PC-9 (cell line): ENCODE measurements around the gene ATP10A. TPM values are rescaled to one million over a fixed set of nuclear protein-coding genes. Genes with fewer than 3 reads are reported as not detected.

Source experiments
- BruUV-seq: library from RNA; stranded (reverse); fragments of 400-500 nt; replicated peaks from 2 replicates; lab custom pipeline; 2021; lab: Mats Ljungman, UMichigan
- CTCF ChIA-PET: fragments of 300-600 bp; sonication (Branson Sonifier 250); formaldehyde crosslinking; loops from one replicate; lab custom pipeline; 2022; ENCODE audit warnings: antibody characterized with exemption; lab: Charles Lee
- POLR2A ChIA-PET: fragments of 300-600 bp; sonication (Branson Sonifier 250); formaldehyde crosslinking; loops from one replicate; lab custom pipeline; 2022; ENCODE audit warnings: antibody characterized with exemption; ENCODE audit not compliant: unreplicated experiment; lab: Charles Lee
- DNase-seq, 2 experiments: peaks; one replicate each; pipeline versions ENCODE4 v3.0.0 to v3.0.0-alpha.2; 2015 to 2022; ENCODE audit warnings: mixed read lengths in 1 of 2
- H2AFZ ChIP-seq: fragments of 200-600 bp; sonication (generic); 2 replicates; pipeline ENCODE4 v1.8.1; 2017; ENCODE audit warnings: antibody characterized with exemption
- H3F3A ChIP-seq: fragments of 200-600 bp; sonication (generic); 2 replicates; pipeline ENCODE4 v1.8.1; 2017; ENCODE audit warnings: antibody characterized with exemption, mild to moderate bottlenecking, low read depth; ENCODE audit not compliant: insufficient read depth
- H3K27ac ChIP-seq: fragments of 200-600 bp; sonication (generic); 2 replicates; pipeline ENCODE4 v1.6.1; 2016; ENCODE audit warnings: mixed run types
- H3K27me3 ChIP-seq: fragments of 200-600 bp; sonication (generic); 2 replicates; pipeline ENCODE4 v1.6.1; 2016; ENCODE audit warnings: low read depth, mixed run types; ENCODE audit not compliant: insufficient read depth
- H3K36me3 ChIP-seq: fragments of 200-600 bp; sonication (generic); 2 replicates; pipeline ENCODE4 v1.6.1; 2016; ENCODE audit warnings: low read depth, mixed run types
- H3K4me1 ChIP-seq: fragments of 200-600 bp; sonication (generic); replicated peaks from 2 replicates; pipeline ENCODE4 v1.6.1; 2016; ENCODE audit warnings: mixed run types; ENCODE audit not compliant: insufficient read depth
- H3K4me2 ChIP-seq: fragments of 200-600 bp; sonication (generic); 2 replicates; pipeline ENCODE4 v1.6.1; 2017; ENCODE audit warnings: mixed run types
- H3K4me3 ChIP-seq: fragments of 200-600 bp; sonication (generic); 2 replicates; pipeline ENCODE4 v1.6.1; 2016; ENCODE audit warnings: mixed run types
- H3K79me2 ChIP-seq: fragments of 200-600 bp; sonication (generic); 2 replicates; pipeline ENCODE4 v1.6.1; 2017; ENCODE audit warnings: low read depth, mixed run types
- H3K9me2 ChIP-seq: fragments of 200-600 bp; sonication (generic); 2 replicates; pipeline ENCODE4 v1.8.1; 2017; ENCODE audit warnings: mild to moderate bottlenecking; ENCODE audit not compliant: insufficient read depth
- H3K9me3 ChIP-seq: fragments of 200-600 bp; sonication (generic); 2 replicates; pipeline ENCODE4 v1.8.1; 2016; ENCODE audit warnings: low read depth; ENCODE audit not compliant: insufficient read depth
- H4K20me1 ChIP-seq: fragments of 200-600 bp; sonication (generic); 2 replicates; pipeline ENCODE4 v1.8.1; 2017; ENCODE audit not compliant: insufficient read depth
- EZH2 ChIP-seq: fragments of 200-600 bp; sonication (generic); IDR thresholded peaks from 2 replicates; pipeline ENCODE4 v1.8.0; 2017; ENCODE audit warnings: antibody characterized with exemption, low read depth
- intact Hi-C: fragments of 100-400 bp; cut with micrococcal nuclease; formaldehyde crosslinking; loops from one replicate; pipeline ENCODE4 v1.10.0; 2022; ENCODE audit not compliant: unreplicated experiment
- total RNA-seq: library from RNA; stranded (reverse); gene quantifications from 2 replicates; pipeline ENCODE4 v1.2.3, GENCODE V29; 2021
- TF ChIP-seq, protein P1 (sequence below): fragments of 200-600 bp; sonication (generic); conservative IDR thresholded peaks from 2 replicates; pipeline ENCODE4 v1.6.1; 2017; ENCODE audit warnings: mixed run types, antibody characterized with exemption, mild to moderate bottlenecking, moderate library complexity

Gene ATP10A
- total RNA-seq, 1 experiment from 2014 or later, result not detected

DNA sequence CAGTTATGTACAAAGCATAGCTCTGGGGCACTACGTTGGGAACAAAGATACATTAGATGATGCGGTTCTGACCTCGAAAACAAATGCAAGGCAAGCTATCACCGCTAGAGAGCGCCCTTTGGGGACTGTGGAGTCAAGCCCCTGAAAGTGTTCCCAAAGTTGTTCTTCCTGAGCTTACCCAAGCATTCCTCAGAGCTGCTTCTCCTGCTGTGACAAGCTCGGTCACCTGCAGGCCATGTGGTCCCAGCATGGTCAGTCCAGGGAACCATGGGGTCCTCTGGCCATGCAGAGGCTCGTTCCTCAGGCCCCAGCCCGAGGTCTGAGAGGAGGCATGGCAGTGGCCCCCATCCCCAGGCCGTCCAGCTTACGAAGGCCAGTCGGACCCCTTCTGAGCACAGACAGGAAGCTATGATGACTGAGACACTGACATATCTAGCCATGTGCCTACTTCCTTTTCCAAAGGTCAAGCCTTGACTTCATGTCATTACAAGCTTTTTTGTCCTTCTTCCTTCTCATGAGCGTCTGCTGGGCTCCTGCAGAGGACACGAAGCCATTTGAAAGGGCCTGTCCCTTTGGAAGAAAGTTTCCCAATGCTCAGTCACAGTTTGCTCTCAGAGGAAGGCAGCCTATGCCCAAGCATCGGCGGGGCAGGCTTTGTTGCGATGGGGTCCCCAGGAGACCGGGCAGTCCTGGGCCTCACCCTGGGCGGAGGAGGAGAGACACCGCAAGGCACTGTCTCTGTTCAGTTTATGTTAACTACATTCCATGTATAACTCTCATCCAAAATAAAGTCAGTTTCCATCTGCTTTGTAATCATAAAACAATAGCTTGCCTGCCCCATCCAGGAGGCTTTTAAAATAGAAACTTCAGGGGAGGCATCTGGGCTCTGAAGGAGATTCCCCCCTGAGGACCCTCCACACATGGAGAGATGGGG is 79.3 kb downstream of the ATP10A start:
- TF ChIP-seq, protein P1, sequence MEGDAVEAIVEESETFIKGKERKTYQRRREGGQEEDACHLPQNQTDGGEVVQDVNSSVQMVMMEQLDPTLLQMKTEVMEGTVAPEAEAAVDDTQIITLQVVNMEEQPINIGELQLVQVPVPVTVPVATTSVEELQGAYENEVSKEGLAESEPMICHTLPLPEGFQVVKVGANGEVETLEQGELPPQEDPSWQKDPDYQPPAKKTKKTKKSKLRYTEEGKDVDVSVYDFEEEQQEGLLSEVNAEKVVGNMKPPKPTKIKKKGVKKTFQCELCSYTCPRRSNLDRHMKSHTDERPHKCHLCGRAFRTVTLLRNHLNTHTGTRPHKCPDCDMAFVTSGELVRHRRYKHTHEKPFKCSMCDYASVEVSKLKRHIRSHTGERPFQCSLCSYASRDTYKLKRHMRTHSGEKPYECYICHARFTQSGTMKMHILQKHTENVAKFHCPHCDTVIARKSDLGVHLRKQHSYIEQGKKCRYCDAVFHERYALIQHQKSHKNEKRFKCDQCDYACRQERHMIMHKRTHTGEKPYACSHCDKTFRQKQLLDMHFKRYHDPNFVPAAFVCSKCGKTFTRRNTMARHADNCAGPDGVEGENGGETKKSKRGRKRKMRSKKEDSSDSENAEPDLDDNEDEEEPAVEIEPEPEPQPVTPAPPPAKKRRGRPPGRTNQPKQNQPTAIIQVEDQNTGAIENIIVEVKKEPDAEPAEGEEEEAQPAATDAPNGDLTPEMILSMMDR, result peak; percentile 28; the same call in 1 of the 2 replicates
- TF ChIP-seq EZH2, result no peak
- Histone ChIP-seq H3K9me2 (no peaks in the 10 kb centered on the region), H3K4me1 (no peaks in the 10 kb centered on the region), H3K27me3 (peaks cover 9% of the 10 kb centered on the region), H4K20me1 (no peaks in the 10 kb centered on the region), H3K36me3 (no peaks in the 10 kb centered on the region), H3K27ac (no peak overlapping the region), H3F3A (no peaks in the 10 kb centered on the region), H3K9me3 (no peaks in the 10 kb centered on the region), H3K4me3 (no peak overlapping the region), H3K79me2 (no peaks in the 10 kb centered on the region), H3K4me2 (no peak overlapping the region), H2AFZ (no peak overlapping the region)
- CTCF ChIA-PET, result interaction anchor here (0.6 kb wide), 1 partner anchor 54 kb away, joined by 4 read pairs; no protein-coding TSS in a partner anchor
- BruUV-seq, result no TSS peak
- POLR2A ChIA-PET, result no interaction called here
- intact Hi-C loops, result no loop called here
- DNase-seq, result no peak

DNA sequence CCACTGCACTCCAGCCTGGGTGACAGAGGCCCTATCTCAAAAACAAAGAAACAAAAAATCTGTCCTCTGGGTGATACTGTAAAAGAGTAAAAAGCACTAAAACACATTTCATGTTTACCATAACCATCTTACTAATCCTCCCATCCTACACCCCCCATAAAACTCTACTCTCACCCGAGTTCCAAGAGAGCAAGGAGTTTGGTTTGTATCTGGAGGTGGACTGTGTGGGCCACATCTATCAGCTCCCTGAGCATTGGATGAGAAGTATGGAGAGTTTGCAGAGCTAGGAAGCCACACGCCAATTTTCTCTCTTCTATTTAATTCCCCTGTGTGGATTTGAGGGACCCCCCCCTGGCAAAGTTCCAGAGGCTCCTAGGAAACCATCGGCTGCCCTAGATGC is 80.0 kb downstream of the ATP10A start:
- peaks cover 14% of the 10 kb centered on the region for H3K27me3 ChIP-seq
- no TSS peak for BruUV-seq
- H3K36me3 ChIP-seq, result no peaks in the 10 kb centered on the region
- no peaks in the 10 kb centered on the region for H3K9me3 ChIP-seq
- no peak overlapping the region for H3K4me3 ChIP-seq
- H3F3A ChIP-seq, result no peaks in the 10 kb centered on the region
- H3K27ac ChIP-seq, result no peak overlapping the region
- POLR2A ChIA-PET, result no interaction called here
- CTCF ChIA-PET, result interaction anchor here (0.6 kb wide), 1 partner anchor 54 kb away, joined by 4 read pairs; no protein-coding TSS in a partner anchor
- intact Hi-C loops, result no loop called here
- no peaks in the 10 kb centered on the region for H3K79me2 ChIP-seq
- DNase-seq, result no peak
- H3K4me2 ChIP-seq, result no peak overlapping the region
- no peaks in the 10 kb centered on the region for H3K9me2 ChIP-seq
- H4K20me1 ChIP-seq, result no peaks in the 10 kb centered on the region
- H3K4me1 ChIP-seq, result no peaks in the 10 kb centered on the region
- H2AFZ ChIP-seq, result no peak overlapping the region
- TF ChIP-seq, protein P1, result no peak
- TF ChIP-seq EZH2, result no peak

DNA sequence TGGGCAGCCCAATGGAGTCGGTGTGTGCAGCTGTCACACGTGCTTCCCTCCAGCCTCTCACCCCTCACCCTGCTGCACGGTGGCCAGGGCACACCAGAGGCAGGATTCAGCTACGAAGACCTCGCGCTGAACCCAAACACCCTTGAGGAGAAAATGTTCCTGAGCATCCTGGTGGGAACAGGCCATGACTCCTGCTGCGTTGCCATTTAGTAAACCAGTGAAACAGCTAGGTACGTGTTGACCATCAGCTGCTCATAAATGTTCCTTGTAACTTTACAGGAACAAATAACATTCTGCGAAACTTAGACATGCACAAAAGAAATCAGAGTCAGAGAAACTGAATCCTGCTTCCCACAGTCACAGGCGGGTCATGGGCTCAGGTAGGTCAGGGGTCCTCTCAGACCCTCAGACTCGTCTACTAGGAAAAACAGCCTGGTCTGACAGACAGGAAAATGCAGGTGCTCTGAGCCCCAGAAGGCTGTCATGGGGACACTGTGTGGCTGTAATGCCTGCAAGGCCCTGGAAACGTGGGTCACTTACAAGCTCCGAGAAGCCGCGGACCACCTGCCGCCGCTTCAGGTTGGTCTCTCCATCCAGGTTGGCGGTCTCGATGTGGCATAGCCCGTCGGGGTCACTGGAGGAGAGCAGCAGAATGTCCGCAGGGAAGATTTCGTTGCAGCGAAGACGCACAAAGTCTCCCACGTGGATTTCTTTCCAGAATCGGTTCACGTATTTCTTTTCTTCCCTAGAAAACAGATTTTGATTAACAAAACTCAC is 82.5 kb downstream of the ATP10A start:
- Histone ChIP-seq H3K4me2 (no peak overlapping the region), H3K9me3 (no peaks in the 10 kb centered on the region), H3K27me3 (peaks cover 14% of the 10 kb centered on the region), H3F3A (no peaks in the 10 kb centered on the region), H2AFZ (no peak overlapping the region), H3K27ac (no peak overlapping the region), H3K9me2 (no peaks in the 10 kb centered on the region), H3K4me3 (no peak overlapping the region), H4K20me1 (no peaks in the 10 kb centered on the region), H3K79me2 (no peaks in the 10 kb centered on the region), H3K4me1 (no peaks in the 10 kb centered on the region), H3K36me3 (no peaks in the 10 kb centered on the region)
- DNase-seq, result no peak
- TF ChIP-seq, protein P1, result no peak
- TF ChIP-seq EZH2, result no peak
- intact Hi-C loops, result no loop called here
- POLR2A ChIA-PET, result no interaction called here
- CTCF ChIA-PET, result no interaction called here
- BruUV-seq, result no TSS peak
